Stimulated activated CD8-positive, alpha-beta memory T cell treated with anti-CD3 and anti-CD28 coated beads, Interleukin-15, amount 100 ng/mL, for 24 hours (primary cell): ENCODE data around the gene ASH1L.

Experiments used
- DNase-seq: peaks from one replicate; pipeline ENCODE4 v3.0.0-alpha.2; 2020; ENCODE audit warnings: low read depth

ASH1L gene

GRCh38 chr1:155326631-155327037 lies 236.0 kb downstream of the ASH1L start:
- no peak for DNase-seq

GRCh38 chr1:155326020-155326526 lies 236.5 kb downstream of the ASH1L start:
- no peak for DNase-seq

GRCh38 chr1:155325603-155325893 lies 237.1 kb downstream of the ASH1L start:
- no peak for DNase-seq

GRCh38 chr1:155324717-155325602 lies 237.6 kb downstream of the ASH1L start:
- no peak for DNase-seq

- DNase-seq = peak; percentile 64
Observed at GRCh38 chr1:155324037-155324716, 238.4 kb downstream of the ASH1L start.

- peak; percentile 63 for DNase-seq
Observed at GRCh38 chr1:155323729-155324036, 238.9 kb downstream of the ASH1L start.

GRCh38 chr1:155322953-155323728 lies 239.5 kb downstream of the ASH1L start:
- DNase-seq = peak; percentile 90

- DNase-seq = no peak
Observed at GRCh38 chr1:155322571-155322952, 240.0 kb downstream of the ASH1L start.

- no peak for DNase-seq
Observed at GRCh38 chr1:155321639-155322503, 240.7 kb downstream of the ASH1L start.

GRCh38 chr1:155320661-155321617 lies 241.7 kb downstream of the ASH1L start, which contains the start of gene RUSC1:
Gene RUSC1 (plus strand): TSS chr1:155320894. CDS start chr1:155321774, 880 bp downstream.
- DNase-seq = peak; percentile 44

GRCh38 chr1:155320252-155320651 lies 242.4 kb downstream of the ASH1L start:
- no peak for DNase-seq

- no peak for DNase-seq
Observed at GRCh38 chr1:155319536-155319935, 243.1 kb downstream of the ASH1L start.

- no peak for DNase-seq
Observed at GRCh38 chr1:155318082-155318481, 244.5 kb downstream of the ASH1L start.

- no peak for DNase-seq
Observed at GRCh38 chr1:155316922-155317321, 245.7 kb downstream of the ASH1L start.

GRCh38 chr1:155313261-155313660 lies 249.3 kb downstream of the ASH1L start:
- DNase-seq = no peak

GRCh38 chr1:155309423-155310021 lies 253.1 kb downstream of the ASH1L start:
- no peak for DNase-seq

GRCh38 chr1:155308493-155309422 lies 253.8 kb downstream of the ASH1L start, which contains the start of gene FDPS:
Gene FDPS (plus strand): TSS chr1:155308866. CDS start chr1:155309790, 924 bp downstream.
- peak; percentile 81 for DNase-seq

- no peak for DNase-seq
Observed at GRCh38 chr1:155307247-155307740, 255.3 kb downstream of the ASH1L start.
